MCF 10A (cell line): ENCODE measurements around the gene TLCD2. TPM values are rescaled to one million over a fixed set of nuclear protein-coding genes. Genes with fewer than 3 reads are reported as not detected.

Source experiments
- BruUV-seq: library from RNA; stranded (reverse); fragments of 400-500 nt; replicated peaks from 2 replicates; lab custom pipeline; 2021; lab: Mats Ljungman, UMichigan
- CTCF ChIA-PET: fragments of 300-600 bp; sonication (Branson Sonifier 250); formaldehyde crosslinking; extraction: SDS; loops from one replicate; lab custom pipeline; 2021; ENCODE audit warnings: antibody characterized with exemption, inconsistent platforms; lab: Yijun Ruan, JAX
- POLR2A ChIA-PET: fragments of 300-600, 350-650 bp; sonication (Branson Sonifier 250); formaldehyde crosslinking; extraction: SDS; loops from one replicate; lab custom pipeline; 2020; ENCODE audit warnings: antibody characterized with exemption, inconsistent platforms; lab: Yijun Ruan, JAX
- DNase-seq: peaks from one replicate; pipeline ENCODE4 v3.0.0-alpha.2; 2018; ENCODE audit not compliant: unreplicated experiment
- H3K27ac Mint-ChIP-seq: one replicate; pipeline ENCODE4 v1.8.0; 2022; ENCODE audit warnings: mild to moderate bottlenecking, low read depth, mixed read lengths; ENCODE audit not compliant: unreplicated experiment
- H3K27me3 Mint-ChIP-seq: one replicate; pipeline ENCODE4 v1.8.0; 2022; ENCODE audit warnings: mixed read lengths; ENCODE audit not compliant: insufficient read depth, unreplicated experiment
- H3K36me3 Mint-ChIP-seq: one replicate; pipeline ENCODE4 v1.8.0; 2022; ENCODE audit warnings: mild to moderate bottlenecking, moderate library complexity, mixed read lengths; ENCODE audit not compliant: insufficient read depth, unreplicated experiment
- H3K4me1 Mint-ChIP-seq: one replicate; pipeline ENCODE4 v1.8.0; 2022; ENCODE audit warnings: mixed read lengths; ENCODE audit not compliant: insufficient read depth, unreplicated experiment
- H3K4me3 Mint-ChIP-seq: one replicate; pipeline ENCODE4 v1.8.0; 2022; ENCODE audit warnings: mild to moderate bottlenecking, moderate library complexity, mixed read lengths; ENCODE audit not compliant: unreplicated experiment
- H3K9me3 Mint-ChIP-seq: one replicate; pipeline ENCODE4 v1.8.0; 2022; ENCODE audit warnings: mixed read lengths; ENCODE audit not compliant: unreplicated experiment
- intact Hi-C: fragments of 100-400 bp; cut with micrococcal nuclease; formaldehyde crosslinking; loops from 2 replicates; pipeline ENCODE4 v1.14.1; 2022
- total RNA-seq: library from RNA; stranded (reverse); gene quantifications from 2 replicates; pipeline ENCODE4 v1.2.3, GENCODE V29; 2022
- TF ChIP-seq, protein P1 (sequence below): fragments of 200-600 bp; IDR thresholded peaks from one replicate; pipeline ENCODE4 v1.8.0; 2022; ENCODE audit warnings: antibody characterized with exemption, mild to moderate bottlenecking; ENCODE audit not compliant: unreplicated experiment

TLCD2 gene
- total RNA-seq, 1 experiment from 2014 or later, result 2.5 TPM

DNA sequence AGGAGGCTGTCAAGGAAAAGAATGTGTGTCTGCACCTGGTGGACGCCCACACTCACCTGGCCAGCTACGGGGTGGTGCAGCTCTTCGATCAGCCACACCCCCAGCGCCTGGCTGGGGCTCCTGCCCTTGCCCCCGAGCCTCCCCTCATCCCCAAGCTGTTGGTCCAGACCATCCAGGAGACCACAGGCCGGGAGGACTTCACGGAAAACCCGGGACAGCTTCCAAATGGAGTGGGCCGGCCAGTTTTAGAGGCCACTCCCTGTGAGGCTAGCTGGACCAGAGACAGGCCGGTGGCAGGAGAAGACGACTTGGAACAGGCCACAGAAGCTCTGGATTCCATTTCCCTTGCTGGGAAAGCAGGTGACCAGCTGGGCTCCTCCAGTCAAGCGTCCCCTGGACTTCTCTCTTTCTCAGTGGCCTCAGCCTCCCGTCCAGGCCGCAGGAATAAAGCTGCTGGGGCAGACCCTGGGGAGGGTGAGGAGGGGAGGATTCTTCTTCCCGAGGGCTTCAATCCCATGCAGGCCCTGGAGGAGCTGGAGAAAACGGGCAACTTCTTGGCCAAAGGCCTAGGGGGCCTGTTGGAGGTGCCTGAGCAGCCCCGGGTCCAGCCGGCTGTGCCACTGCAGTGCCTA, 16.6 kb upstream of the TLCD2 start:
- BruUV-seq, result no TSS peak
- no peak for DNase-seq
- ChIA-PET POLR2A (interaction anchor here (0.7 kb wide), 1 partner anchor 177 kb away, joined by 3 read pairs; no protein-coding TSS in a partner anchor), CTCF (interaction anchor here (0.8 to 1.2 kb wide), 4 partner anchors 9 to 57 kb away, joined by 3 read pairs; no protein-coding TSS in a partner anchor)
- intact Hi-C loops, result no loop called here
- H3K4me1 Mint-ChIP-seq, result peaks cover 27% of the 10 kb centered on the region
- peak overlapping the region; percentile 65 for H3K4me3 Mint-ChIP-seq
- H3K9me3 Mint-ChIP-seq, result no peaks in the 10 kb centered on the region
- TF ChIP-seq, protein P1, sequence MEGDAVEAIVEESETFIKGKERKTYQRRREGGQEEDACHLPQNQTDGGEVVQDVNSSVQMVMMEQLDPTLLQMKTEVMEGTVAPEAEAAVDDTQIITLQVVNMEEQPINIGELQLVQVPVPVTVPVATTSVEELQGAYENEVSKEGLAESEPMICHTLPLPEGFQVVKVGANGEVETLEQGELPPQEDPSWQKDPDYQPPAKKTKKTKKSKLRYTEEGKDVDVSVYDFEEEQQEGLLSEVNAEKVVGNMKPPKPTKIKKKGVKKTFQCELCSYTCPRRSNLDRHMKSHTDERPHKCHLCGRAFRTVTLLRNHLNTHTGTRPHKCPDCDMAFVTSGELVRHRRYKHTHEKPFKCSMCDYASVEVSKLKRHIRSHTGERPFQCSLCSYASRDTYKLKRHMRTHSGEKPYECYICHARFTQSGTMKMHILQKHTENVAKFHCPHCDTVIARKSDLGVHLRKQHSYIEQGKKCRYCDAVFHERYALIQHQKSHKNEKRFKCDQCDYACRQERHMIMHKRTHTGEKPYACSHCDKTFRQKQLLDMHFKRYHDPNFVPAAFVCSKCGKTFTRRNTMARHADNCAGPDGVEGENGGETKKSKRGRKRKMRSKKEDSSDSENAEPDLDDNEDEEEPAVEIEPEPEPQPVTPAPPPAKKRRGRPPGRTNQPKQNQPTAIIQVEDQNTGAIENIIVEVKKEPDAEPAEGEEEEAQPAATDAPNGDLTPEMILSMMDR, result no peak
- H3K27me3 Mint-ChIP-seq, result no peaks in the 10 kb centered on the region
- H3K27ac Mint-ChIP-seq, result no peak overlapping the region
- H3K36me3 Mint-ChIP-seq, result peaks cover 29% of the 10 kb centered on the region

DNA sequence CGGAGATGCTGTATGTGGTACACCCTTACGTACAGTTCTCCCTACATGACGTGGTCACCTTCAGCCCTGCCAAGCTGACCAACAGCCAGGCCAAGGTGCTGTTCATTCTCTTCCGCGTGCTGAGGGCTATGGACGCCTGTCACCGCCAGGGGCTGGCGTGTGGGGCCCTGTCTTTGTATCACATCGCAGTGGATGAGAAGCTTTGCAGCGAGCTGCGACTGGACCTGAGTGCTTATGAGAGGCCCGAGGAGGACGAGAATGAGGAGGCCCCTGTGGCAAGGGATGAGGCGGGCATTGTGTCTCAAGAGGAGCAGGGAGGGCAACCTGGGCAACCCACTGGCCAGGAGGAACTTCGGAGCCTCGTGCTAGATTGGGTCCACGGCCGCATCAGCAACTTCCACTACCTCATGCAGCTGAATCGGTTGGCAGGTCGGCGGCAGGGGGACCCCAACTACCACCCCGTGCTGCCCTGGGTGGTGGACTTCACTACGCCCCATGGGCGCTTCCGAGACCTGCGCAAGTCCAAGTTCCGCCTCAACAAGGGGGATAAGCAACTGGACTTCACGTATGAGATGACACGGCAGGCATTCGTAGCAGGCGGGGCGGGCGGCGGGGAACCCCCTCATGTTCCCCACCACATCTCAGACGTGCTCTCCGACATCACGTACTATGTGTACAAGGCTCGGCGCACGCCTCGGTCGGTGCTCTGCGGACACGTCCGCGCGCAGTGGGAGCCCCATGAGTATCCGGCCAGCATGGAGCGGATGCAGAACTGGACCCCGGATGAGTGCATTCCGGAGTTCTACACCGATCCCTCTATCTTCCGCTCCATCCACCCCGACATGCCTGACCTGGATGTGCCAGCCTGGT, 15.7 kb upstream of the TLCD2 start:
- ChIA-PET CTCF (interaction anchor here (1.1 to 1.2 kb wide), 2 partner anchors 8 to 59 kb away, joined by 3 to 5 read pairs; no protein-coding TSS in a partner anchor), POLR2A (interaction anchor here (0.7 to 2.7 kb wide), 7 partner anchors 10 to 319 kb away, joined by 3 to 14 read pairs (median 5); no protein-coding TSS in a partner anchor)
- no peaks in the 10 kb centered on the region for H3K27me3 Mint-ChIP-seq
- no peak for DNase-seq
- peaks cover 23% of the 10 kb centered on the region for H3K4me1 Mint-ChIP-seq
- no peak overlapping the region for H3K27ac Mint-ChIP-seq
- peak overlapping the region; percentile 65 for H3K4me3 Mint-ChIP-seq
- intact Hi-C loops, result no loop called here
- TSS peak; percentile 37 for BruUV-seq
- TF ChIP-seq, protein P1, result no peak
- no peaks in the 10 kb centered on the region for H3K9me3 Mint-ChIP-seq
- H3K36me3 Mint-ChIP-seq, result peaks cover 24% of the 10 kb centered on the region

- TF ChIP-seq, protein P1, result no peak
- peaks cover 23% of the 10 kb centered on the region for H3K36me3 Mint-ChIP-seq
- no peak overlapping the region for H3K27ac Mint-ChIP-seq
- intact Hi-C loops, result no loop called here
- peak overlapping the region; percentile 65 for H3K4me3 Mint-ChIP-seq
- H3K9me3 Mint-ChIP-seq, result no peaks in the 10 kb centered on the region
- H3K4me1 Mint-ChIP-seq, result peaks cover 19% of the 10 kb centered on the region
- H3K27me3 Mint-ChIP-seq, result no peaks in the 10 kb centered on the region
- BruUV-seq, result no TSS peak
- POLR2A ChIA-PET, result interaction anchor here (0.6 to 2.7 kb wide), 13 partner anchors 9 to 320 kb away, joined by 3 to 14 read pairs (median 4); no protein-coding TSS in a partner anchor
- DNase-seq, result no peak
- CTCF ChIA-PET, result interaction anchor here (0.6 to 8.9 kb wide), 4 partner anchors 59 to 1192 kb away, joined by 3 to 211 read pairs (median 4); no protein-coding TSS in a partner anchor
These were observed 14.9 kb upstream of the TLCD2 start for GRCh38 chr17:1724869-1725641.
